Kidney epithelial cell (primary cell): ENCODE data around the gene MSRB2. TPM values are rescaled to one million over a fixed set of nuclear protein-coding genes. Genes with fewer than 3 reads are reported as not detected.

Experiments used
- DNase-seq: peaks from one replicate; pipeline ENCODE4 v3.0.0-alpha.2; 2010; ENCODE audit warnings: low read depth
- H3K27me3 ChIP-seq: 2 replicates; pipeline ENCODE4 v1.6.0; 2011; ENCODE audit warnings: low read length; ENCODE audit not compliant: control insufficient read depth, insufficient read depth
- H3K36me3 ChIP-seq: 2 replicates; pipeline ENCODE4 v1.5.1; 2011; ENCODE audit warnings: low read length; ENCODE audit not compliant: control insufficient read depth, insufficient read depth
- H3K4me3 ChIP-seq: 2 replicates; pipeline ENCODE4 v1.5.1; 2011; ENCODE audit warnings: low read depth, mild to moderate bottlenecking, control low read depth, low read length
- total RNA-seq: library from RNA; depleted of rRNA; stranded (reverse); fragments of >200 nt; gene quantifications from 2 replicates; pipeline ENCODE4 v1.2.3, GENCODE V29; 2015
- TF ChIP-seq, protein P1 (sequence below): IDR thresholded peaks from 2 replicates; pipeline ENCODE4 v1.5.1; 2011; ENCODE audit warnings: mild to moderate bottlenecking, moderate library complexity, low read length, control low read depth, inconsistent platforms; ENCODE audit not compliant: insufficient read depth, poor library complexity, severe bottlenecking

MSRB2 gene
- total RNA-seq, 1 donor from 2014 or later, result 24.2 TPM

DNA sequence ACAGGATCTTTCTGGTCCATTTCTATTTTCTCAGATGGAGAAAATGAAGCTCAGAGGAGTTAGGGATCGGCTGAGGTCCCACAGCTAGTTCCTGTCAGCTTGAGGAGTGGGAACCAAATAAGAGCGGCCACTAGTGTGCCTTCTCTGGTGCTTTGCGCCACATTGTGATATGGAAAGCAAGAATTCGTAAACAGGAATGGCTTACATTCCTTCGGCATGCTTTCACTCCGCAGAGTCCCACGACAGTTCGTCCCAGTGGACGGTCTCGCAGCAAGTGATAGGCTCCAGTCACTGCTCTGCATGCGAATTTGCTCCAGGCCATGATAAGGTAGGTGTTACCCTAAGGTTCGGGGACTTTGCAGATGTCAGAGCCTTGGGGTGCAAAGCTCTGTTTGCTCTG lies 55.2 kb downstream of the MSRB2 start:
- H3K36me3 ChIP-seq, result no peaks in the 10 kb centered on the region
- no peak for DNase-seq
- H3K4me3 ChIP-seq, result no peak overlapping the region
- peaks cover 5% of the 10 kb centered on the region for H3K27me3 ChIP-seq
- TF ChIP-seq, protein P1, sequence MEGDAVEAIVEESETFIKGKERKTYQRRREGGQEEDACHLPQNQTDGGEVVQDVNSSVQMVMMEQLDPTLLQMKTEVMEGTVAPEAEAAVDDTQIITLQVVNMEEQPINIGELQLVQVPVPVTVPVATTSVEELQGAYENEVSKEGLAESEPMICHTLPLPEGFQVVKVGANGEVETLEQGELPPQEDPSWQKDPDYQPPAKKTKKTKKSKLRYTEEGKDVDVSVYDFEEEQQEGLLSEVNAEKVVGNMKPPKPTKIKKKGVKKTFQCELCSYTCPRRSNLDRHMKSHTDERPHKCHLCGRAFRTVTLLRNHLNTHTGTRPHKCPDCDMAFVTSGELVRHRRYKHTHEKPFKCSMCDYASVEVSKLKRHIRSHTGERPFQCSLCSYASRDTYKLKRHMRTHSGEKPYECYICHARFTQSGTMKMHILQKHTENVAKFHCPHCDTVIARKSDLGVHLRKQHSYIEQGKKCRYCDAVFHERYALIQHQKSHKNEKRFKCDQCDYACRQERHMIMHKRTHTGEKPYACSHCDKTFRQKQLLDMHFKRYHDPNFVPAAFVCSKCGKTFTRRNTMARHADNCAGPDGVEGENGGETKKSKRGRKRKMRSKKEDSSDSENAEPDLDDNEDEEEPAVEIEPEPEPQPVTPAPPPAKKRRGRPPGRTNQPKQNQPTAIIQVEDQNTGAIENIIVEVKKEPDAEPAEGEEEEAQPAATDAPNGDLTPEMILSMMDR, result no peak

DNA sequence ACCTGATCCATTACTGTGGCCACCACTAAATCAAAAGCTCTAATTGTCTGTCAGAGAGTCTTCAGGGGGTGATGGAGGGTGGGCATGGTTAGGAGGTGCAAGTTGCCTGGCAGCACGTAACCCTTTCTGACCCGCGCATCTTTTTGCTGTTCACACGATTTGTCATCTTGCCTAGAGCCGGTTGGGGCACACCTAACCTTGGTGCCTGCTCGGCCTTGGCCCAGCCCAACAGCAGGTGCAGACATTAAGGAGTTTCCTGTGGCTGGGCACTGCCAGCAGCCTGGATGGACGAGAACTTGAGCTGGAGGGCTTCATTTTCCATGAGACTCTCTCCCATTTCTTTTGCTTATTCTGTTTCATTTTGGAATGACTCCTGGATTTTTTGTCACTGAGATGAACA lies 55.7 kb downstream of the MSRB2 start:
- TF ChIP-seq, protein P1, result no peak
- Histone ChIP-seq H3K27me3 (peaks cover 3% of the 10 kb centered on the region), H3K4me3 (no peak overlapping the region), H3K36me3 (no peaks in the 10 kb centered on the region)
- DNase-seq, result no peak

DNA sequence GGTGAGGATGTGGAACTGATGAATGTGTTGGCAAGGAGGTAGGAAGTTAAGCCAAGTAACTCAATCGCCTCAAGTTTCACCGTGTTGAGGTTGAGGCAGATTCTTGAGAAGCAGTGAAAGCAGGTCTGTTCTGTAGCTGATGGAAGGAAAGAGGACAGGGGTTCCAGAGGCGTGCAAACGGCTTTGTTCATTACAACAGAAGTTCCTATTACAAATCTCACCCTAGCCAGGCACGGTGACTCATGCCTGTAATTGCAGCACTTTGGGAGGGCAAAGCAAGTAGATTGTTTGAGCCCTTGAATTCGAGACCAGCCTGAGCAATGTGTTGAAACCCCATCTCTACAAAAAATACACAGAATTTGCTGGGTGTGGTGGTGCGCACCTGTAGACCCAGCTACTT lies 59.8 kb downstream of the MSRB2 start:
- DNase-seq, result no peak
- Histone ChIP-seq H3K27me3 (peaks cover 5% of the 10 kb centered on the region), H3K4me3 (no peak overlapping the region), H3K36me3 (no peaks in the 10 kb centered on the region)
- TF ChIP-seq, protein P1, result no peak

DNA sequence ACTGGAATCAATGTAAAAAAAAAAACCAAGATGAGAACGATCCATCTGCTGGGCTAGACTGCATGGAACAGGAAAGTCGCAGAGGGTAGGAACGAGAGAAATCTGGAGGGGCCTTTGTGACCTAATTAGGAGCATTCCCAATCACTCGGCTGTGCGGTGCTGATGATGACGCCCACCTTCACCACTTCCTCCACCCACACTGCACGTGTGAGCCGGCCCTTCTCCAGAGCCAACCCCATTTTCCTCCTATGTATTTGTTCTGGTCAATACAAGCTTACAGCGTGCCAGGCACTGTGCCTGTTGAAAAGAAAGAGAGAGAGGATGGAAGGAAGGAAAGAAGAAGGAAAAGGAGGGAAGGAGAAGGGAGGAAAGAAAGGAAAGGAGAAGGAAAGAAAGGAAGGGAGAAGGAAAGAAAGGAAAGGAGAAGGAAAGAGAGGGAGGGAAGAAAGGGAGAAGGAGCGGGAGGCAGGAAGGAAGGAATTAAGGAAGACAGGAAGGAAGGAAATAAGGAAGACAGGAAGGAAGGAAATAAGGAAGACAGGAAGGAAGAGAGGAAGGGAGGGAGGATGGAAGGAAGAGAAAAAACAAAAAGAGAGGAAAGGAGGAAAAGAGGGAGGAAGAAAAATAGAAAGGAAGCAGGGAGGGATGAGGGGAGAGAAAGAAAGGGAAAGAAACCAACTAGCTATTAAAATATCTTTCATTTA lies 61.2 kb downstream of the MSRB2 start:
- peaks cover 5% of the 10 kb centered on the region for H3K27me3 ChIP-seq
- TF ChIP-seq, protein P1, result no peak
- H3K36me3 ChIP-seq, result no peaks in the 10 kb centered on the region
- no peak overlapping the region for H3K4me3 ChIP-seq
- no peak for DNase-seq

DNA sequence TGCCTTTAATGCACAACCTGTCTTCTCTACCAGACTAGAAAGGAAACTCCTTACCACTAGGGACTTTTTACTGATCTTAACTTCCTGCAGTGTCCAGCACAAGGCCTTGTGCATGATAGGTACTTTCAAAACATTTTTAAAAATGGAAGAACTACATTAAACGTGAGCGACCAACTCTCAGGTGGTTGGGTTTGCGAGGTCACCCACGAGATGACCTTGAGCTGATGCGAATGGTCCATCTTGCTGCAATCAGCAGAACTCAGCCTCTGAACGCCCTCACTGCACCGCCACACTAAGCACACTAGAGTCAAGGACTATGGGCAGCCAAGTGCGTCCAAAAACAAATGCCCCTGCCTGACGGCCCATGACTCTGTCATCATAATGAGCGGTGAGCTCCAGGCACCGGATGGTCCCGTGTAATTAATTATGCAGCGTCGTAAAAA lies 61.9 kb downstream of the MSRB2 start:
- H3K27me3 ChIP-seq, result peaks cover 5% of the 10 kb centered on the region
- H3K4me3 ChIP-seq, result no peak overlapping the region
- H3K36me3 ChIP-seq, result no peaks in the 10 kb centered on the region
- TF ChIP-seq, protein P1, result no peak
- DNase-seq, result no peak
